Non-pigmented ciliary epithelial cell (primary cell): Measurements from ENCODE around the gene ITLN1.

Experiments
- DNase-seq: peaks from one replicate; pipeline ENCODE4 v3.0.0-alpha.2; 2010; ENCODE audit warnings: low read depth

Gene ITLN1

DNA sequence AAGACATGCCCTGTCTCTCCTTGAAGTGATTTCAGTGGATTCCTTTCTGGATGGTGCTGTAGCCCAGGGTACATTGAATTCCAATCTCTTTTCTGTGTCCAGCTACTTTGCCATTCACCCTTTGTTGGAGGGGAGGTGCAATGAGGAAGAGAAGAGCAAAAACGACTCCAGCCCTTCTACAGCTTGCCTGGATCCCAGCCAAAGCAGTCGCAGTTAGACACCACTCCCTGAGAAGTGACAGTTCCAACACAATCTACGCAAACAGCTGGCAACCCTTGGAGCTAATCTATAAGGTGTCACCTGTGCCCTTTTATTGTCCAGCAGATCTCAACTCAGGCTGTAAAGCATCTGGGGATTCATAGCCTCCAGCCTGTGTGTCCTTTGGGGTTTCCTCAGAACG is 26.9 kb downstream of the ITLN1 start:
- no peak for DNase-seq

GRCh38 chr1:160855181-160855981 is 29.6 kb downstream of the ITLN1 start:
- DNase-seq, result no peak

DNA sequence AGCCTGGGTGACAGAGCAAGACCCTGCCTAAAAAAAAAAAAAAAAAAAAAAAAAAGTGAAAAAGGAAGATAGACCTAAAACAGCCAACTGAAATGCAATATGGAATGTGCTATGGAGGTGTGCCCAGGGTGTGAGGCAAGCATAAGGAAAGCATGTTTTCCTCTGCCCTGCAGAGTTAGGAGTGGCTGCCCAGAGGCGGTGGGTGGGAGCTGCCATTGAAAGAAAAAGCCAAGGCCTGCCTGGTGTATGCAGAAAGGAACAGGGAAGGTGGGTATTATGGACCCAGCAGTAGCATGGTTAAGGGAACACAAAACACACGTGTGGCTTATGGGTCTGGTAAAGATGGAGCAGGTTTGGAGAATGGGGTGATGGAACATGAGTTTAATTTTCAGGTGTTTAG is 31.2 kb downstream of the ITLN1 start:
- no peak for DNase-seq

- no peak for DNase-seq
Measured at GRCh38 chr1:160853014-160853413, 32.0 kb downstream of the ITLN1 start.

DNA sequence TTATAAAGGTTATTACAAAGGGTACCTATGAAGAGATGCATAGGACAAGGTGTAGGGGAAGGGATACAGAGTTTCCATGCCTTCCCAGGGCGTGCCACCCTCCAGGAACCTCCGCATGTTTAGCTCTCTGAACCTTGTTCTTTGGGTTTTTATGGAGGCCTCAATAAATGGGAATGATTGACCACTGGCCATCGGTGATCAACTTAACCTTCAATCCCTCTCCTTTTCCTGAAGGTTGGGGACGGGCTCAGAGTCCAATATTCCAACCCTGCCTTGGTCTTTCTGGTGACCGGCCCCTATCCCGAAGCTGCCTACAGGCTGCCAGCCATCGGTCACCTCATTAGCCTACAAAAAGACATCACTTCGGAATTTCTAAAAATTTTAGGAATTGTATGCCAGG is 34.0 kb downstream of the ITLN1 start:
- no peak for DNase-seq

DNA sequence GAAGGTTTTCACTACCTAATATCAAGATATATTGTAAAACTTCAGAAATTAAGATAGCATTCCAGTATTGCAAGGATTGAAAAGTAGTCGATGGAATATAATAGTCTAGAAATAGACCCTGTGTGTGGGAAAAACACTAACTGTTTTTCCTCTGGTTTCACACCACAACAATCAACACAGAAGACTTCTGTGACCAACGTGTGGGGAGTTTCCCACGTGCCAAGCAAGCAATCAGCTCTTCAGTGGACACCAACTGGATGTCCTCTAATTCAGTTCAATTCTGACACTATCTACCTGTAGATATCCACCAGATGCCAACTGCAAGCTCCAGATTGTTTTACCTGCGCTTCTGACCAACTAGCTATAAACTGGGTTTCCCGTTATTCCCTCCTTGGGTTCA is 34.4 kb downstream of the ITLN1 start:
- no peak for DNase-seq

DNA sequence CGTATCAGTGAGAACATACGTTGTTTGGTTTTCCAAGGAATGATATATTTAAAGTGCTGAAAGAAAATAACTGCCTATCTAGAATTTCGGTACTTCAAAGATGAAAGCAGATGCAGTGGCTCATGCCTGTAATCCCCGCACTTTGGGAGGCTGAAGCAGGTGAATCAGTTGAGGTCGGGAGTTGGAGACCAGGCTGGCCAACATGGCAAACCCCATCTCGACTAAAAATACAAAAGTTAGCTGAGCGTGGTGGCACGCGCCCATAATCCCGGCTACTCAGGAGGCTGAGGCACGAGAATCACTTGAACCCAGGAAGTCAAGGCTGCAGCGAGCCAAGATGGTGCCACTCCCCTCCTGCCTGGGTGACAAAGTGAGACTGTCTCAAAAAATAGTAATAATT is 38.7 kb downstream of the ITLN1 start:
- no peak for DNase-seq

GRCh38 chr1:160844447-160845232 is 40.3 kb downstream of the ITLN1 start:
- no peak for DNase-seq

DNA sequence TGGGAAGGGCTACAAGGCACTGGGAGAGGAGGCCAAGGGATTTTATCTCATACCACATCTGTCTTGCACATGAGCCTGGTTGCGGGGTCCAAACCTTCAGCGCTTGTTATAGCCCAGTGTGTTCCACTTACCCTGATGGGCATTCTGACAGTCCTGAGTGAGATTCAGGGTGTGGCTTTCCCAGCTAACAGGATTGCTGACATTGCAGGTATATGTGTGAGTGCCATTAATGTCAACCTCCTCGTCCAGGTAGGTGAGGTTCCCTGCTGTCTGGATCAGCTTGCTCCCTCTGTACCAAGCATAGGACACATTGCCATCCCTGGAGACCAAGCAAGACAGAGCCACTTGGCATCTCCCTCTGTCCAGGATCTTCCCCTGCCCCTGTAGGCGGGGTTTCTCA is 43.9 kb downstream of the ITLN1 start:
- DNase-seq, result no peak

DNA sequence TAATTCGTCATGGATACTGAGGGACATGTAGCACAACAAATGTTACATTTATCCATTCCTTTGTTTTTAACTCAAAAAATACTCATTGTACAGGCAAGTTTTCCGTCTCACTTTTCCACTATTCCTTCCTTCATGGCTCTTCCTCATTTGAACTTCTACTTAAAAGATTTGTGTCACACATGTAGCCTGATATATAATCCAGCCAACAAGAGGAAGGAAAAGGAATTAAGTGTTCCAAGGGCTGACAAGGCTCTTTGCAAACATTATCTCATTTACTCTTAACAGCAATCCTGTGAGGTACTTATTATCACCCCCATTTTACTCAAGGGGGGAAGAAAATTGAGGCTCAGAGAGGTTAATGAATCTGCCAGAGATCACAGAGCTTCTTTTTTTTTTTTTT is 45.2 kb downstream of the ITLN1 start:
- DNase-seq, result no peak

GRCh38 chr1:160838888-160839287 is 46.1 kb downstream of the ITLN1 start:
- DNase-seq, result no peak

GRCh38 chr1:160837558-160838205 is 47.3 kb downstream of the ITLN1 start:
- DNase-seq, result no peak

DNA sequence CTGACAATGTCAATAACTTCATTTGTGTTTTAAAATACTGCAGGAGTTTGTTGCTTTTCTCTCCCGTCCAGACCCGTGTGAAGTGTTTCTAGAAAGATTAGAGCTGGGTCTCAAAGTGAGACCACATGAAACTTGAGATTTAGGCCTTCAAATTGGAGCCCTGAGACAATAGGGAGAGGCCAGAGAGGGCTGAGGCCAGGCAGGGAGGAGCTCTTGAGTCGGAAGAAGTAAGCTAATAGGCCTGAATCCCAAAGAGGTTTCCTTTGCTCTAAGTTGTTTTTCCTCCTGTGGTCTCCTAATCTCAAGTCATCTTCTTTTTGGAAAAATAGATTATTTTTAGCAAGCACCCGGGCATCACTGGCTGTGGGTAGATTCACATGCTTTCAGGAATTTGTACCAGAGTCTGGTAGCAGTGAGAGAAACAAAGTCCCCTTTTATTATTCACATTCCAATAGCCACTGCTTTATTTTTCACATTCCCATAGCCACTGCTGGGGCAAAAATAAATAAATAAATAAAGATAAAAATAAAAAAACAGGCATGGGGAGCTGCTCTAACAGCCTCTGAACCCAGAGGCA is 47.9 kb downstream of the ITLN1 start:
- no peak for DNase-seq

GRCh38 chr1:160836561-160836960 is 48.4 kb downstream of the ITLN1 start:
- no peak for DNase-seq

DNA sequence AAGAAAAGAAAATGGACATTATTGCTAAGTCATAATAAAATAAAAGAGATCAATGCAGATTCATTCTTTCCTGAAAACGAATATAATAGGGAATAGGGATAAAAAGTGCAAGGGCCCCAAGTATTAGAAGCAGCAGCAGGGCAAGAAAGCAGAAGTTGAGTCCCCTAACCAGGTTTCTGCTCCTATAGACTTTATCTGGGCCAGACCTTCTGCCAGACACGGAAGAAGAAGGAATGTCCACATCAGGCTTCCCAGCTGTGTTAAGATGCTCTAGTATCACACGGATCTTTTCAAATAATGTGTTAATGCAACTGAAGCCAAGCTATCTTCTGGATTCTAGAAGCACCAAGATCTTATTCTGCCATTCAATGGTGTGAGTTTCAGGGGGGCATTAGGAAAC is 49.2 kb downstream of the ITLN1 start:
- no peak for DNase-seq

- no peak for DNase-seq
Measured at GRCh38 chr1:160834945-160835565, 49.9 kb downstream of the ITLN1 start.

DNA sequence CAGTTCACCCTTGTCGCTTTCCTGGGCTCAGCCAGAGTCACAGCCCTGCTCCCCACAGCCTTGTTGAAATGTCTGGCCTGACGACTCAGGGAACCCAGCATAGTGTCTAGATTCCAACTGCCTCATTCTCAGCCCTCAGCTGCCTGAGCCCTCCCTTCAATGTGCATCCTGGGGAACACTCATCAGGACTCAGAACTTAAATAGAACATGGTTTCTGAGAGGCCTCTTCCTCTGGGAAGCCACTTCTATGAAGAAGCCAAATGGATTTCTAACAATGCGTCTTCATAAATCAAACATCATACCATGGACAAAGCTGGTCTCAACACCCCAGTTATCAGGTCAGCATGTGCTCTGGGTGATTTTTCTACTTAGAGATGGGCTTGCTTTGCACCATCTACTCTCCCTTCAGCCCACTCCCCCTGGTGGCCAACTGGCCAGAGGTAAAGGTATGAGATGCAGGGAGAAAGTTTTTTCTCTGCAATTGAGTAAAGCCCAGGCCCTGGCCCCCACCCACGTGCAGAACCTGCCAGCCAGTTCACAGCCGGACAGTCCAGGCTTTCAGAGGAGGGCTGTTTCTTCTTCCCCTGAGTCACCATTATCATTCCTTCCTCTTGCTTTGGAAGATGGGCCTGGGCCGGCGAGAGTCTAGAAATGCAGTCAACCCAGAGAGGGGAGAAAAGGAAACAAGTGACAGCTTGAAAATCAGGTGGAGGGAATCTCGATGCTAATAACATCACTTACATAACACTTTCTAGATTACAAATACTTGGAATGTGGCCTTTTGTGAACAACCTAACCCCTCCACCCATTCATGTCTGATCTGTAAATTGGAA is 54.4 kb downstream of the ITLN1 start:
- no peak for DNase-seq

GRCh38 chr1:160829766-160830165 is 55.2 kb downstream of the ITLN1 start:
- DNase-seq, result no peak

DNA sequence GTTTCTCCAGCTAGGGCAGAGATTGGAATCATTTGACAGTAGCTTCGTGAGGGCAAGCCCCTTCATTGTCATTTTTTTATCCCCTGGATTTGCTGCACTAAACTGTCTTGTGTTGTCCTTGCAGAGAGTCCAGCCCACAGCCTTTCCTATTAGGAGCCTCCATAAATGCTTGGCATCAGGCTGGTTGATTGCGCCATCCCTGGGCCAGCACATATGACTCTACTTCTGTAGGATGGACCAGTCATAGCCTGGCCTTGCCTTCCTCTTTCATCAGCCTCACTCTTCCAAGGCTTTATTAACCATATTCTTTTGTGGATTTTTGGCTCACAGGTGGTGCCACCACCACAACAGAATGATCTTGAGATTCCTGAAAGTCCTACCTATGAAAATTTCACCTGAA is 57.6 kb downstream of the ITLN1 start:
- DNase-seq, result no peak

DNA sequence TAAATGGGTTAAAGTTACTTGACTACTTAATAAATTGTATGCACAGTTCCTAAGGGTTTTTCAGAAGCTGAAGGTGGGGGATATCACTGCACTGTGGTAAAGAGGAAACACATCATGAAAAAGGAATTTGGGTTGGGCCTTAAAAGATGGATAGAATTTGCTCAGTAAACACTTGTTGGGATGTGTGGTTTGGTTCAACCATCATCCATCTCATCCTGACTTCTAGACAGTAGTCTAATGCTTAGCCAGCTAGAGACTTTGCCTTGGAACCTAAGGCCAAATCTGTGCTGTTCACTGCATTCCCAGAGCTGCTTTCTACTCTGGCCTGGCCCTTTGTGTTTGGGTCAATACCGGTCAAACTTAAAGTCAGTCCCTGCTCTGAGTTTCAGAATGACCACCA is 58.4 kb downstream of the ITLN1 start:
- no peak for DNase-seq
